ENCODE measurements around the gene AHCY.
"Not testable (repeated sequence)": the region's sequence is repeated elsewhere in the genome, so short reads cannot be mapped to it uniquely, and the experiment has no call there.

Gene AHCY

GRCh38 chr20:34302723-34303533 lies at the start of gene AHCY:
AHCY (minus strand) TSS chr20:34303355; CDS start chr20:34303270, 85 bp downstream.
- DNase-seq (ENCODE audit: low read depth in 2 of 2), result peak; percentile 97 to 98
- H3K4me3 ChIP-seq (replicated peaks in 1 of 2; ENCODE audit: low read depth in 2 of 2, low read length in 2 of 2), result peak within 1 kb of the TSS; percentile 74 to 88
- TF ChIP-seq, protein P1, sequence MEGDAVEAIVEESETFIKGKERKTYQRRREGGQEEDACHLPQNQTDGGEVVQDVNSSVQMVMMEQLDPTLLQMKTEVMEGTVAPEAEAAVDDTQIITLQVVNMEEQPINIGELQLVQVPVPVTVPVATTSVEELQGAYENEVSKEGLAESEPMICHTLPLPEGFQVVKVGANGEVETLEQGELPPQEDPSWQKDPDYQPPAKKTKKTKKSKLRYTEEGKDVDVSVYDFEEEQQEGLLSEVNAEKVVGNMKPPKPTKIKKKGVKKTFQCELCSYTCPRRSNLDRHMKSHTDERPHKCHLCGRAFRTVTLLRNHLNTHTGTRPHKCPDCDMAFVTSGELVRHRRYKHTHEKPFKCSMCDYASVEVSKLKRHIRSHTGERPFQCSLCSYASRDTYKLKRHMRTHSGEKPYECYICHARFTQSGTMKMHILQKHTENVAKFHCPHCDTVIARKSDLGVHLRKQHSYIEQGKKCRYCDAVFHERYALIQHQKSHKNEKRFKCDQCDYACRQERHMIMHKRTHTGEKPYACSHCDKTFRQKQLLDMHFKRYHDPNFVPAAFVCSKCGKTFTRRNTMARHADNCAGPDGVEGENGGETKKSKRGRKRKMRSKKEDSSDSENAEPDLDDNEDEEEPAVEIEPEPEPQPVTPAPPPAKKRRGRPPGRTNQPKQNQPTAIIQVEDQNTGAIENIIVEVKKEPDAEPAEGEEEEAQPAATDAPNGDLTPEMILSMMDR (IDR thresholded peaks at IDR 0.05; ENCODE audit: low read depth, low read length), result no peak

DNA sequence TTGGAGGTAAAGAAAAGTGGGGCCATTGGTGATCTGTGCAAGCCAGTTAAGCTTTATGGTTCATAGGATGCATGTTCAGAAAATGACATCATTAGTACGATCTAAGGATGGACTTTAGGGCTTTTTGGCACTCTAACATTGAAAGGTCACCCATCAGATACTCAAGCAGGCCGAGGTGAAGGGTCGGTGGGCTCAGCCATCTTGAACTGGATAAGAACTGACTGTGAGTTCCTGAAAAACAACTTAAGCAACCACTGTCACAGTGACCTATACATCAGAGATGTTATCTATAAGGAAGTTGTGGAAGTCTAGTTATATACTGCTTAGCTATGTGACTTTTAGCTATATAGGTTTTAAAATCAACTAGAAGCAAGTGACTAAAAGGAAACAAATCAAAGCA lies 46.9 kb upstream of the AHCY start:
- TF ChIP-seq, protein P1 (IDR thresholded peaks at IDR 0.05; ENCODE audit: low read depth, low read length), result no peak
- no peak for DNase-seq (ENCODE audit: low read depth in 2 of 2)
- no peak overlapping the region for H3K4me3 ChIP-seq (replicated peaks in 1 of 2; ENCODE audit: low read depth in 2 of 2, low read length in 2 of 2)

- no peak for DNase-seq (ENCODE audit: low read depth in 2 of 2)
- no peak overlapping the region for H3K4me3 ChIP-seq (replicated peaks in 1 of 2; ENCODE audit: low read depth in 2 of 2, low read length in 2 of 2)
- TF ChIP-seq, protein P1 (IDR thresholded peaks at IDR 0.05; ENCODE audit: low read depth, low read length), result no peak
Measured at GRCh38 chr20:34347571-34347970, 44.4 kb upstream of the AHCY start.

DNA sequence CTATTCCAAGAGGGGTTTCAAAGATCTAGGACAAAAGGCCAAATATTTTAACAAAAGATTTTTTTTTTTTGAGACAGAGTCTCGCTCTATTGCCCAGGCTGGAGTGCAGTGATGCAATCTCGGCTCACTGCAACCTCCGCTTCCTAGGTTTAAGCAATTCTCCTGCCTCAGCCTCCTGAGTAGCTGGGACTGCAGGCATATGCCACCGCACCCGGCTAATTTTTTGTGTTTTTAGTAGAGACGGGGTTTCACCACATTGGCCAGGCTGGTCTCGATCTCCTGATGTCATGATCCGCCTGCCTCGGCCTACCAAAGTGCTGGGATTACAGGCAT lies 43.3 kb upstream of the AHCY start:
- not testable (repeated sequence) for H3K4me3 ChIP-seq (replicated peaks in 1 of 2; ENCODE audit: low read depth in 2 of 2, low read length in 2 of 2); DNase-seq (ENCODE audit: low read depth in 2 of 2)

- not testable (repeated sequence) for H3K4me3 ChIP-seq (replicated peaks in 1 of 2; ENCODE audit: low read depth in 2 of 2, low read length in 2 of 2)
- peak in 1 of 2 donors; percentile 23 for DNase-seq (ENCODE audit: low read depth in 2 of 2)
Measured at GRCh38 chr20:34345839-34346532, 42.8 kb upstream of the AHCY start.

DNA sequence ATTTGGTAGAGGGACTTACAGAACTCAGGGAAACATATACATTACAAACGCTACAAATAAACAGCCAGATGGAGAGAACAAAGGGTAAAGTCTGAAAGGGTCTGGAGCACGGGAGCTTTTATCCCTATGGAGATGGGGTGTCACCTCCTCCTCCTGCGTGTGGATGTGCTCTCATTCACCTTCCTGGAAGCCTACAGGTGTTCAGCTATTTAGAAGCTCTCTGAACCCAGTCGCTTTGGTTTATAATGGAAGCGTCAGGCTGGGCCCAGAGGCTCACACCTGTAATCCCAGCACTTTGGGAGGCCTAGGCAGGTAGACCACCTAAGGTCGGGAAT lies 42.2 kb upstream of the AHCY start:
- DNase-seq (ENCODE audit: low read depth in 2 of 2), result no peak
- TF ChIP-seq, protein P1 (IDR thresholded peaks at IDR 0.05; ENCODE audit: low read depth, low read length), result no peak
- H3K4me3 ChIP-seq (replicated peaks in 1 of 2; ENCODE audit: low read depth in 2 of 2, low read length in 2 of 2), result no peak overlapping the region

GRCh38 chr20:34344238-34344637 lies 41.1 kb upstream of the AHCY start:
- no peak overlapping the region for H3K4me3 ChIP-seq (replicated peaks in 1 of 2; ENCODE audit: low read depth in 2 of 2, low read length in 2 of 2)
- TF ChIP-seq, protein P1 (IDR thresholded peaks at IDR 0.05; ENCODE audit: low read depth, low read length), result no peak
- DNase-seq (ENCODE audit: low read depth in 2 of 2), result no peak
